NCI-H345 treated with DMSO at 0.1 percent for 48 hours (cell line): ENCODE data around the gene SEMA4A.
"Not testable (repeated sequence)": the region's sequence is repeated elsewhere in the genome, so short reads cannot be mapped to it uniquely, and the experiment has no call there.

Source experiments
- DNase-seq: peaks from one replicate; lab custom pipeline; 2025; ENCODE audit not compliant: unreplicated experiment; lab: John Stamatoyannopoulos, UW

The SEMA4A gene

GRCh38 chr1:156155756-156156510 is 2.5 kb downstream of the SEMA4A start:
- no peak for DNase-seq

- no peak for DNase-seq
Measured at GRCh38 chr1:156157506-156157905, 4.1 kb downstream of the SEMA4A start.

GRCh38 chr1:156157966-156158365 is 4.6 kb downstream of the SEMA4A start:
- DNase-seq: no peak

GRCh38 chr1:156160000-156160742 is 6.8 kb downstream of the SEMA4A start:
- no peak for DNase-seq

- DNase-seq: peak; percentile 75
Measured at GRCh38 chr1:156160743-156161171, 7.4 kb downstream of the SEMA4A start.

GRCh38 chr1:156162430-156163037 is 9.1 kb downstream of the SEMA4A start:
- DNase-seq: no peak

- no peak for DNase-seq
Measured at GRCh38 chr1:156163712-156164111, 10.3 kb downstream of the SEMA4A start.

GRCh38 chr1:156164125-156164831 is 10.9 kb downstream of the SEMA4A start:
- no peak for DNase-seq

- DNase-seq: no peak
Measured at GRCh38 chr1:156165083-156165482, 11.7 kb downstream of the SEMA4A start.

GRCh38 chr1:156167536-156167935 is 14.2 kb downstream of the SEMA4A start:
- no peak for DNase-seq

GRCh38 chr1:156172696-156173470 is 19.5 kb downstream of the SEMA4A start:
- DNase-seq: no peak

- DNase-seq: no peak
Measured at GRCh38 chr1:156176610-156177210, 23.3 kb downstream of the SEMA4A start.

- DNase-seq: no peak
Measured at GRCh38 chr1:156177919-156178654, 24.7 kb downstream of the SEMA4A start.

- DNase-seq: no peak
Measured at GRCh38 chr1:156180471-156180870, 27.1 kb downstream of the SEMA4A start.

- not testable (repeated sequence) for DNase-seq
Measured at GRCh38 chr1:156181391-156181924, 28.1 kb downstream of the SEMA4A start.

GRCh38 chr1:156182010-156182779 is 28.8 kb downstream of the SEMA4A start:
- not testable (repeated sequence) for DNase-seq

- DNase-seq: not testable (repeated sequence)
Measured at GRCh38 chr1:156186347-156187177, 33.2 kb downstream of the SEMA4A start.
